Gastrocnemius medialis (tissue), 4 donors: ENCODE measurements around the gene CCDC88A. TPM values are rescaled to one million over a fixed set of nuclear protein-coding genes. Genes with fewer than 3 reads are reported as not detected.

ENCODE experiments used
- ATAC-seq, 2 donors: fragments of 150-250 bp; one replicate each; pipeline ENCODE4 v1.9.1; 2016
- DNase-seq, 2 donors: peaks; one replicate each; pipeline ENCODE4 v3.0.0-alpha.2; 2019
- H3K27ac ChIP-seq, 4 donors: fragments of 200-600 bp; sonication (generic); 1 replicate in 1 of 4; 2 replicates in 3 of 4; pipeline ENCODE4 v1.5.1; 2016 to 2018; ENCODE audit warnings: mild to moderate bottlenecking in 2 of 4, moderate library complexity in 1 of 4
- H3K27me3 ChIP-seq, 3 donors: fragments of 200-600 bp; sonication (generic) in 2 of 3; 1 replicate in 1 of 3; 2 replicates in 2 of 3; pipeline versions ENCODE4 v1.5.1 to v1.6.0; 2016 to 2019; ENCODE audit warnings: mild to moderate bottlenecking in 1 of 3, moderate library complexity in 1 of 3
- H3K36me3 ChIP-seq, 2 donors: fragments of 200-600 bp; sonication (generic) in 1 of 2; one replicate each; pipeline ENCODE4 v1.5.1; 2017 to 2018
- H3K4me1 ChIP-seq, 2 donors: fragments of 200-600 bp; sonication (generic) in 1 of 2; one replicate each; pipeline ENCODE4 v1.5.1; 2016 to 2017; ENCODE audit warnings: mild to moderate bottlenecking in 2 of 2
- H3K4me3 ChIP-seq, 4 donors: fragments of 200-600 bp; sonication (generic) in 3 of 4; 1 replicate in 1 of 4; 2 replicates in 3 of 4; pipeline ENCODE4 v1.5.1; 2016 to 2019; ENCODE audit warnings: mild to moderate bottlenecking in 2 of 4
- H3K9me3 ChIP-seq, 3 donors: fragments of 200-600 bp; sonication (generic) in 2 of 3; 1 replicate in 1 of 3; 2 replicates in 2 of 3; pipeline ENCODE4 v1.5.1; 2016 to 2019
- POLR2A ChIP-seq, 2 donors: fragments of 450-650 bp; IDR thresholded peaks; one replicate each; pipeline ENCODE4 v1.6.1; 2017; ENCODE audit warnings: antibody characterized with exemption in 2 of 2, mild to moderate bottlenecking in 2 of 2, moderate library complexity in 2 of 2
- in situ Hi-C, 4 donors: fragments of 200-750 bp; cut with MboI; loops; one replicate each; pipeline versions ENCODE4 v1.15.0 to v1.8.0; 2017; ENCODE audit warnings: low sequenced_read_pairs in 4 of 4
- intact Hi-C: fragments of 100-400 bp; cut with DNase I; formaldehyde crosslinking; loops from one replicate; pipeline ENCODE4 v1.15.1; 2023; ENCODE audit warnings: low total_unique reads
- total RNA-seq, 4 donors: library from RNA; depleted of rRNA; stranded (reverse); fragments of >200 nt; gene quantifications; one replicate each; pipeline versions ENCODE4 v1.1.0 to v1.2.3, GENCODE V29; 2016
- TF ChIP-seq, protein P1 (sequence below), 5 experiments: fragments of 450-650 bp in 3 of 5; fragments of 200-600 bp in 2 of 5; sonication (generic) in 2 of 5; IDR thresholded peaks in 4 of 5; conservative IDR thresholded peaks in 1 of 5; 1 replicate in 4 of 5; 2 replicates in 1 of 5; pipeline ENCODE4 v1.5.1; 2016 to 2019; ENCODE audit warnings: antibody characterized with exemption in 5 of 5, mild to moderate bottlenecking in 3 of 5, moderate library complexity in 3 of 5

CCDC88A gene
- total RNA-seq, 4 donors from 2014 or later: 12.9 to 28.7 (median 19.4) TPM

DNA sequence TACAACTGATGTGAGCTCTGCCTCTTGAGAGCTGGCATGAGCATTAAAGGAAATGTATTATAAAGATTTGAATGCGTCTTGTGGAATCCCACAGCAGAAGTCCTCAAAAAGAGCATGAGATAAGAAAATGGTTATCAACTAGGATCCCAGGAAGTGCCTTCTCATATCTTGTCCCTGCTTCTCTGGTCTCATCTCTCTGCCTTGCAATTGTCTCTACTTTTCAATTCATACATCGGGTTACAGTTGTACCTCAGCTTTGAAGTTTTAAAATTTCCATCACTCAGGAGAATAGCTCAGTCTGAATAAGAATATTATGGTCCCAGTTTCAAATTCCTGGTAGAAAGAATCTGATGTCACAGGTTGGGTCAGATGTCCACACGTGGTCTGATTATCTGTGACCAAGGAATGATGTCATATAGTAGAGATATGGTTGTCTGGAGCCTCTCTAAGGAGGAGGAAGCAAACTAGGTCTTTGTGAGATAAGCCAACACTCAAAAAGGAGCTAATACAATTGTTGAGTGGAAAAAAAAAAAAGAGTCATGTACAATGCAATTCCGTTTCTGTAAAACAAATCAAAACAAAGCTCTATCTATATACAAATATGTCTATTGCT, 21.7 kb upstream of the CCDC88A start:
- no peak for TF ChIP-seq POLR2A (IDR thresholded peaks at IDR 0.05)
- TF ChIP-seq, protein P1, sequence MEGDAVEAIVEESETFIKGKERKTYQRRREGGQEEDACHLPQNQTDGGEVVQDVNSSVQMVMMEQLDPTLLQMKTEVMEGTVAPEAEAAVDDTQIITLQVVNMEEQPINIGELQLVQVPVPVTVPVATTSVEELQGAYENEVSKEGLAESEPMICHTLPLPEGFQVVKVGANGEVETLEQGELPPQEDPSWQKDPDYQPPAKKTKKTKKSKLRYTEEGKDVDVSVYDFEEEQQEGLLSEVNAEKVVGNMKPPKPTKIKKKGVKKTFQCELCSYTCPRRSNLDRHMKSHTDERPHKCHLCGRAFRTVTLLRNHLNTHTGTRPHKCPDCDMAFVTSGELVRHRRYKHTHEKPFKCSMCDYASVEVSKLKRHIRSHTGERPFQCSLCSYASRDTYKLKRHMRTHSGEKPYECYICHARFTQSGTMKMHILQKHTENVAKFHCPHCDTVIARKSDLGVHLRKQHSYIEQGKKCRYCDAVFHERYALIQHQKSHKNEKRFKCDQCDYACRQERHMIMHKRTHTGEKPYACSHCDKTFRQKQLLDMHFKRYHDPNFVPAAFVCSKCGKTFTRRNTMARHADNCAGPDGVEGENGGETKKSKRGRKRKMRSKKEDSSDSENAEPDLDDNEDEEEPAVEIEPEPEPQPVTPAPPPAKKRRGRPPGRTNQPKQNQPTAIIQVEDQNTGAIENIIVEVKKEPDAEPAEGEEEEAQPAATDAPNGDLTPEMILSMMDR (IDR thresholded peaks at IDR 0.05 in 4 of 5, conservative IDR thresholded peaks at IDR 0.05 in 1 of 5): no peak
- Histone ChIP-seq H3K27me3 (no peaks in the 10 kb centered on the region), H3K4me1 (no peaks in the 10 kb centered on the region), H3K27ac (no peak overlapping the region), H3K9me3 (no peaks in the 10 kb centered on the region), H3K36me3 (no peaks in the 10 kb centered on the region), H3K4me3 (no peak overlapping the region)
- ATAC-seq (no peak), DNase-seq (no peak)
- intact Hi-C loops: no loop called here
- in situ Hi-C loops: no loop called here

GRCh38 chr2:55439101-55439397, 19.4 kb upstream of the CCDC88A start:
- Histone ChIP-seq H3K27me3 (no peaks in the 10 kb centered on the region), H3K27ac (no peak overlapping the region), H3K4me1 (no peaks in the 10 kb centered on the region), H3K36me3 (no peaks in the 10 kb centered on the region), H3K4me3 (no peak overlapping the region), H3K9me3 (no peaks in the 10 kb centered on the region)
- DNase-seq: no peak
- ATAC-seq: no peak
- in situ Hi-C loops (loop anchor here in 1 of 4 donors (10.0 kb wide), 1 partner anchor 214 kb away; no protein-coding TSS in a partner anchor), intact Hi-C loops (no loop called here)
- TF ChIP-seq, protein P1 (IDR thresholded peaks at IDR 0.05 in 4 of 5, conservative IDR thresholded peaks at IDR 0.05 in 1 of 5): no peak
- TF ChIP-seq POLR2A (IDR thresholded peaks at IDR 0.05): no peak

GRCh38 chr2:55438391-55439100, 18.9 kb upstream of the CCDC88A start:
- no peaks in the 10 kb centered on the region for H3K4me1 ChIP-seq
- in situ Hi-C loops: loop anchor here in 1 of 4 donors (10.0 kb wide), 1 partner anchor 214 kb away; no protein-coding TSS in a partner anchor
- H3K36me3 ChIP-seq: no peaks in the 10 kb centered on the region
- H3K4me3 ChIP-seq: no peak overlapping the region
- H3K27me3 ChIP-seq: no peaks in the 10 kb centered on the region
- TF ChIP-seq, protein P1 (IDR thresholded peaks at IDR 0.05 in 4 of 5, conservative IDR thresholded peaks at IDR 0.05 in 1 of 5): no peak
- no peak overlapping the region for H3K27ac ChIP-seq
- intact Hi-C loops: no loop called here
- DNase-seq: no peak
- ATAC-seq: no peak
- H3K9me3 ChIP-seq: no peaks in the 10 kb centered on the region

GRCh38 chr2:55437515-55438390, 18.1 kb upstream of the CCDC88A start:
- intact Hi-C loops: no loop called here
- Histone ChIP-seq H3K9me3 (no peaks in the 10 kb centered on the region), H3K27ac (no peak overlapping the region), H3K4me3 (no peak overlapping the region), H3K27me3 (no peaks in the 10 kb centered on the region), H3K4me1 (no peaks in the 10 kb centered on the region), H3K36me3 (no peaks in the 10 kb centered on the region)
- ATAC-seq: no peak
- in situ Hi-C loops: loop anchor here in 1 of 4 donors (10.0 kb wide), 1 partner anchor 213 kb away; no protein-coding TSS in a partner anchor
- DNase-seq: no peak
- TF ChIP-seq, protein P1 (IDR thresholded peaks at IDR 0.05 in 4 of 5, conservative IDR thresholded peaks at IDR 0.05 in 1 of 5): no peak
- no peak for TF ChIP-seq POLR2A (IDR thresholded peaks at IDR 0.05)
